HEK293 (cell line): ENCODE results near the gene AVL9.
A peak's percentile ranks its signal among the peaks of the same experiment; 100 is the strongest.

Source experiments
- CTCF ChIA-PET: fragments of 350-600 bp; formaldehyde crosslinking; extraction: SDS; loops from one replicate; lab custom pipeline; 2021; ENCODE audit warnings: antibody characterized with exemption; lab: Yijun Ruan, JAX
- POLR2A ChIA-PET: fragments of 300-600 bp; formaldehyde crosslinking; extraction: SDS; loops from one replicate; lab custom pipeline; 2020; ENCODE audit warnings: antibody characterized with exemption, inconsistent platforms; lab: Yijun Ruan, JAX
- H3K27ac ChIP-seq: fragments of 200-500 bp; sonication (Bioruptor generic); 2 replicates; pipeline ENCODE4 v1.5.1; 2014; ENCODE audit warnings: low read depth, low read length, control low read depth, inconsistent platforms; ENCODE audit errors: extremely low read depth
- H3K36me3 ChIP-seq, 2 experiments: fragments of 200-500 bp in 1 of 2; sonication (Bioruptor generic) in 1 of 2; 1 replicate in 1 of 2; 2 replicates in 1 of 2; pipeline ENCODE4 v1.5.1; 2014 to 2017; ENCODE audit warnings: inconsistent platforms in 2 of 2, low read length in 2 of 2; ENCODE audit not compliant: control insufficient read depth in 2 of 2, insufficient read depth in 1 of 2
- H3K4me1 ChIP-seq: fragments of 200-500 bp; sonication (Bioruptor generic); 2 replicates; pipeline ENCODE4 v1.5.1; 2014; ENCODE audit warnings: mild to moderate bottlenecking, low read length, inconsistent platforms; ENCODE audit not compliant: control insufficient read depth, insufficient read depth
- H3K4me3 ChIP-seq: 2 replicates; pipeline ENCODE4 v1.5.1; 2011; ENCODE audit warnings: low read depth, mild to moderate bottlenecking, control low read depth, low read length, moderate library complexity
- H3K9me3 ChIP-seq: fragments of 200-500 bp; sonication (Bioruptor generic); 2 replicates; pipeline ENCODE4 v1.5.1; 2014; ENCODE audit warnings: low read depth, low read length, inconsistent platforms; ENCODE audit not compliant: control insufficient read depth, insufficient read depth
- GLI4 ChIP-seq: fragments of 450-650 bp; formaldehyde crosslinking; IDR thresholded peaks from 2 replicates; pipeline ENCODE4 v1.5.1; 2016; ENCODE audit warnings: missing biosample characterization, missing genetic modification characterization
- MZF1 ChIP-seq: fragments of 450-650 bp; formaldehyde crosslinking; IDR thresholded peaks from 2 replicates; pipeline ENCODE4 v1.5.1; 2017; ENCODE audit warnings: missing biosample characterization, missing genetic modification characterization, borderline replicate concordance
- PRDM1 ChIP-seq: fragments of 450-650 bp; formaldehyde crosslinking; IDR thresholded peaks from 2 replicates; pipeline ENCODE4; 2016; ENCODE audit warnings: missing biosample characterization, missing genetic modification characterization
- SALL2 ChIP-seq: fragments of 450-650 bp; formaldehyde crosslinking; IDR thresholded peaks from 2 replicates; pipeline ENCODE4 v1.5.0; 2017; ENCODE audit warnings: missing biosample characterization, mild to moderate bottlenecking, missing genetic modification characterization, borderline replicate concordance
- YY2 ChIP-seq: fragments of 450-650 bp; formaldehyde crosslinking; IDR thresholded peaks from 2 replicates; pipeline ENCODE4 v1.5.1; 2016; ENCODE audit warnings: missing biosample characterization, missing genetic modification characterization
- ZBTB7A ChIP-seq: fragments of 450-650 bp; formaldehyde crosslinking; IDR thresholded peaks from 2 replicates; pipeline ENCODE4 v1.5.1; 2016; ENCODE audit warnings: low read depth, missing biosample characterization, missing genetic modification characterization
- ZNF132 ChIP-seq: fragments of 450-650 bp; formaldehyde crosslinking; IDR thresholded peaks from 2 replicates; pipeline ENCODE4 v1.5.1; 2017; ENCODE audit warnings: missing biosample characterization, missing genetic modification characterization, borderline replicate concordance
- ZNF146 ChIP-seq: fragments of 450-650 bp; formaldehyde crosslinking; IDR thresholded peaks from 2 replicates; pipeline ENCODE4 v1.5.1; 2016; ENCODE audit warnings: missing biosample characterization, missing genetic modification characterization
- ZNF202 ChIP-seq: fragments of 450-650 bp; formaldehyde crosslinking; IDR thresholded peaks from 2 replicates; pipeline ENCODE4 v1.5.1; 2016; ENCODE audit warnings: missing biosample characterization, missing genetic modification characterization, borderline replicate concordance
- ZNF248 ChIP-seq: fragments of 450-650 bp; formaldehyde crosslinking; IDR thresholded peaks from 2 replicates; pipeline ENCODE4 v1.5.1; 2017; ENCODE audit warnings: missing biosample characterization, missing genetic modification characterization
- ZNF354C ChIP-seq: fragments of 450-650 bp; formaldehyde crosslinking; IDR thresholded peaks from 2 replicates; pipeline ENCODE4 v1.5.1; 2016; ENCODE audit warnings: missing biosample characterization, missing genetic modification characterization, low read depth, borderline replicate concordance
- ZNF404 ChIP-seq: fragments of 450-650 bp; formaldehyde crosslinking; IDR thresholded peaks from 2 replicates; pipeline ENCODE4 v1.5.1; 2017; ENCODE audit warnings: missing biosample characterization, missing genetic modification characterization
- ZNF555 ChIP-seq: fragments of 450-650 bp; formaldehyde crosslinking; conservative IDR thresholded peaks from 2 replicates; pipeline ENCODE4 v1.5.1; 2017; ENCODE audit warnings: missing biosample characterization, mild to moderate bottlenecking, missing genetic modification characterization, inconsistent platforms
- ZNF654 ChIP-seq: fragments of 450-650 bp; formaldehyde crosslinking; IDR thresholded peaks from 2 replicates; pipeline ENCODE4 v1.5.1; 2016; ENCODE audit warnings: low read depth, missing biosample characterization, missing genetic modification characterization
- TF ChIP-seq, protein P1 (sequence below): fragments of 450-650 bp; formaldehyde crosslinking; IDR thresholded peaks from 2 replicates; pipeline ENCODE4; 2016; ENCODE audit warnings: missing biosample characterization, missing genetic modification characterization
- TF ChIP-seq, protein P2 (sequence below): fragments of 450-650 bp; formaldehyde crosslinking; IDR thresholded peaks from 2 replicates; pipeline ENCODE4 v1.5.1; 2017; ENCODE audit warnings: missing biosample characterization, missing genetic modification characterization
- TF ChIP-seq, protein P3 (sequence below): sonication (generic); formaldehyde crosslinking; IDR thresholded peaks from 2 replicates; pipeline ENCODE4 v1.8.1; 2022; ENCODE audit warnings: mild to moderate bottlenecking, moderate library complexity, missing genetic modification reagents
- TF ChIP-seq, protein P4 (sequence below): fragments of 450-650 bp; formaldehyde crosslinking; IDR thresholded peaks from 2 replicates; pipeline ENCODE4 v1.5.1; 2016; ENCODE audit warnings: missing biosample characterization, missing genetic modification characterization
- TF ChIP-seq, protein P5 (sequence below): fragments of 450-650 bp; formaldehyde crosslinking; IDR thresholded peaks from 2 replicates; pipeline ENCODE4 v1.5.1; 2017; ENCODE audit warnings: missing biosample characterization, missing genetic modification characterization
- TF ChIP-seq, protein P6 (sequence below): fragments of 450-650 bp; formaldehyde crosslinking; IDR thresholded peaks from 2 replicates; pipeline ENCODE4 v1.5.1; 2016; ENCODE audit warnings: missing biosample characterization, missing genetic modification characterization
- TF ChIP-seq, protein P7 (sequence below): fragments of 450-650 bp; formaldehyde crosslinking; IDR thresholded peaks from 2 replicates; pipeline ENCODE4 v1.5.1; 2016; ENCODE audit warnings: missing biosample characterization, missing genetic modification characterization

The AVL9 gene

DNA sequence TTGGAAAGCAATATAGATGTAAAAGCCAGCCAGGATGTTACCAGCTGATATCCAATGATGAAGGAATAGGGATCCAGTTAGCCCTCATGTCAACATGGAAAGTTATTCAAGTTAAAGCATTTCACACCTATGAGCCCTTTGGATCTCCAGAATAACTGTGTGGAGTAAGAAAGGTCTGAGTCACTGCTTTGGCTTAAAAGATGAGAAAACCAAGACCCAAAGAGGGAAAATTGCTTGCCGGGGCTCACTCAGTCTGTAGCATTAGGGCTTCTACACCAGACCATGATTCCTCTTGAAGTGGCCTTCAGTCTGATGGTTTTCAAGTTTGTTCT lies 17.7 kb upstream of the AVL9 start (continued):
- TF ChIP-seq, protein P1, sequence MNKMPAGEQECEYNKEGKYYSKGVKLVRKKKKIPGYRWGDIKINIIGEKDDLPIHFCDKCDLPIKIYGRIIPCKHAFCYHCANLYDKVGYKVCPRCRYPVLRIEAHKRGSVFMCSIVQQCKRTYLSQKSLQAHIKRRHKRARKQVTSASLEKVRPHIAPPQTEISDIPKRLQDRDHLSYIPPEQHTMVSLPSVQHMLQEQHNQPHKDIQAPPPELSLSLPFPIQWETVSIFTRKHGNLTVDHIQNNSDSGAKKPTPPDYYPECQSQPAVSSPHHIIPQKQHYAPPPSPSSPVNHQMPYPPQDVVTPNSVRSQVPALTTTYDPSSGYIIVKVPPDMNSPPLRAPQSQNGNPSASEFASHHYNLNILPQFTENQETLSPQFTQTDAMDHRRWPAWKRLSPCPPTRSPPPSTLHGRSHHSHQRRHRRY, result no peak
- TF ChIP-seq ZNF146 (tag by site-specific recombination) (no peak), GLI4 (tag by site-specific recombination) (no peak), ZNF202 (no peak)
- TF ChIP-seq, all 188 proteins: peak for 0

DNA sequence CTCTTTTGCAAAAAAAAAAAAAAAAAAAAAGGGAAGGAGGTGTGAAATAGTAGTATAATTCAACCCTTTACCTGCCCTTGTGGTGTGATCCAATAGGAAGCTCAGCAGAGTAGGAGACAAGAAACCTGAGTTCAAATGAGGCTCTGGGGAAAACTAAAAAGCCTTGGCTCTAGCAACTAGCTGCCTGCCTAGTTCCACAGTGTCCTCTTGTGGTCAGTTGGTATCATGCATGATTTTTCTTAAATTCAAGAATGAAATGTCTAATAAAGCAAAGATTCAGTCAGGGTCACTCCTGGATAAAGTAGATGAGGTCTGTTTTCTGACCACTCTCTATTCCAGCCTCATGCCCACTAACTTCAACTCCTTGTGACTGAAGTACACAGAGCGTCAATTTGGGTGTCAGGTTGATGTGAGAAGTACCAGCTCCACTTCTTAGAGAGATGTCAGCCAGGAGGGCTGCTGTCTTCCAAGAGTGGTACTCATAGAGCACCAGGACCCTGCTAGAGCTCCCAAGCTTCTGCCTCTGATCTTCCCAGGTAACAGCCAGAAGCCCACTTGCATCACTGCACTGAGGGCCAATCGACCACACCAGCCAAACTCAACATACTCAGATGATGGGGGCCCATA lies 15.6 kb upstream of the AVL9 start:
- ChIA-PET POLR2A (no interaction called here), CTCF (interaction anchor here (0.5 to 3.1 kb wide), 35 partner anchors 9 to 1501 kb away, joined by 3 to 52 read pairs (median 3); partner anchors contain the start of gene LSM5)
- Histone ChIP-seq H3K27ac (no peak overlapping the region), H3K36me3 (peaks cover 0 to under 1% of the 10 kb centered on the region in 2 experiments; a peak in 2 of 3 replicates), H3K9me3 (no peaks in the 10 kb centered on the region), H3K4me1 (no peaks in the 10 kb centered on the region), H3K4me3 (no peak overlapping the region)
- TF ChIP-seq, protein P2, sequence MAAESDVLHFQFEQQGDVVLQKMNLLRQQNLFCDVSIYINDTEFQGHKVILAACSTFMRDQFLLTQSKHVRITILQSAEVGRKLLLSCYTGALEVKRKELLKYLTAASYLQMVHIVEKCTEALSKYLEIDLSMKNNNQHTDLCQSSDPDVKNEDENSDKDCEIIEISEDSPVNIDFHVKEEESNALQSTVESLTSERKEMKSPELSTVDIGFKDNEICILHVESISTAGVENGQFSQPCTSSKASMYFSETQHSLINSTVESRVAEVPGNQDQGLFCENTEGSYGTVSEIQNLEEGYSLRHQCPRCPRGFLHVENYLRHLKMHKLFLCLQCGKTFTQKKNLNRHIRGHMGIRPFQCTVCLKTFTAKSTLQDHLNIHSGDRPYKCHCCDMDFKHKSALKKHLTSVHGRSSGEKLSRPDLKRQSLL, result peak; percentile 35; the same call in 1 of the 2 replicates
- TF ChIP-seq ZNF132 (tag by site-specific recombination) (no peak), YY2 (tag by site-specific recombination) (no peak), ZNF654 (tag by site-specific recombination) (peak; percentile 78), PRDM1 (no peak), ZBTB7A (tag by site-specific recombination) (no peak), ZNF404 (no peak), ZNF248 (no peak), MZF1 (tag by site-specific recombination) (no peak), ZNF555 (no peak), SALL2 (tag by site-specific recombination) (no peak), ZNF354C (tag by site-specific recombination) (no peak)
- TF ChIP-seq, protein P3, sequence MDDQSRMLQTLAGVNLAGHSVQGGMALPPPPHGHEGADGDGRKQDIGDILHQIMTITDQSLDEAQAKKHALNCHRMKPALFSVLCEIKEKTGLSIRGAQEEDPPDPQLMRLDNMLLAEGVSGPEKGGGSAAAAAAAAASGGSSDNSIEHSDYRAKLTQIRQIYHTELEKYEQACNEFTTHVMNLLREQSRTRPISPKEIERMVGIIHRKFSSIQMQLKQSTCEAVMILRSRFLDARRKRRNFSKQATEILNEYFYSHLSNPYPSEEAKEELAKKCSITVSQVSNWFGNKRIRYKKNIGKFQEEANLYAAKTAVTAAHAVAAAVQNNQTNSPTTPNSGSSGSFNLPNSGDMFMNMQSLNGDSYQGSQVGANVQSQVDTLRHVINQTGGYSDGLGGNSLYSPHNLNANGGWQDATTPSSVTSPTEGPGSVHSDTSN (CRISPR knock-in tag), result no peak
- TF ChIP-seq, protein P4, sequence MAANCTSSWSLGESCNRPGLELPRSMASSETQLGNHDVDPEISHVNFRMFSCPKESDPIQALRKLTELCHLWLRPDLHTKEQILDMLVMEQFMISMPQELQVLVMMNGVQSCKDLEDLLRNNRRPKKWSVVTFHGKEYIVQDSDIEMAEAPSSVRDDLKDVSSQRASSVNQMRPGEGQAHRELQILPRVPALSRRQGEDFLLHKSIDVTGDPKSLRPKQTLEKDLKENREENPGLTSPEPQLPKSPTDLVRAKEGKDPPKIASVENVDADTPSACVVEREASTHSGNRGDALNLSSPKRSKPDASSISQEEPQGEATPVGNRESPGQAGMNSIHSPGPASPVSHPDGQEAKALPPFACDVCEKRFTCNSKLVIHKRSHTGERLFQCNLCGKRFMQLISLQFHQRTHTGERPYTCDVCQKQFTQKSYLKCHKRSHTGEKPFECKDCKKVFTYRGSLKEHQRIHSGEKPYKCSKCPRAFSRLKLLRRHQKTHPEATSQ (tag by site-specific recombination), result no peak
- TF ChIP-seq, protein P5, sequence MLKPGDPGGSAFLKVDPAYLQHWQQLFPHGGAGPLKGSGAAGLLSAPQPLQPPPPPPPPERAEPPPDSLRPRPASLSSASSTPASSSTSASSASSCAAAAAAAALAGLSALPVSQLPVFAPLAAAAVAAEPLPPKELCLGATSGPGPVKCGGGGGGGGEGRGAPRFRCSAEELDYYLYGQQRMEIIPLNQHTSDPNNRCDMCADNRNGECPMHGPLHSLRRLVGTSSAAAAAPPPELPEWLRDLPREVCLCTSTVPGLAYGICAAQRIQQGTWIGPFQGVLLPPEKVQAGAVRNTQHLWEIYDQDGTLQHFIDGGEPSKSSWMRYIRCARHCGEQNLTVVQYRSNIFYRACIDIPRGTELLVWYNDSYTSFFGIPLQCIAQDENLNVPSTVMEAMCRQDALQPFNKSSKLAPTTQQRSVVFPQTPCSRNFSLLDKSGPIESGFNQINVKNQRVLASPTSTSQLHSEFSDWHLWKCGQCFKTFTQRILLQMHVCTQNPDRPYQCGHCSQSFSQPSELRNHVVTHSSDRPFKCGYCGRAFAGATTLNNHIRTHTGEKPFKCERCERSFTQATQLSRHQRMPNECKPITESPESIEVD (tag by site-specific recombination), result no peak
- TF ChIP-seq, protein P6, sequence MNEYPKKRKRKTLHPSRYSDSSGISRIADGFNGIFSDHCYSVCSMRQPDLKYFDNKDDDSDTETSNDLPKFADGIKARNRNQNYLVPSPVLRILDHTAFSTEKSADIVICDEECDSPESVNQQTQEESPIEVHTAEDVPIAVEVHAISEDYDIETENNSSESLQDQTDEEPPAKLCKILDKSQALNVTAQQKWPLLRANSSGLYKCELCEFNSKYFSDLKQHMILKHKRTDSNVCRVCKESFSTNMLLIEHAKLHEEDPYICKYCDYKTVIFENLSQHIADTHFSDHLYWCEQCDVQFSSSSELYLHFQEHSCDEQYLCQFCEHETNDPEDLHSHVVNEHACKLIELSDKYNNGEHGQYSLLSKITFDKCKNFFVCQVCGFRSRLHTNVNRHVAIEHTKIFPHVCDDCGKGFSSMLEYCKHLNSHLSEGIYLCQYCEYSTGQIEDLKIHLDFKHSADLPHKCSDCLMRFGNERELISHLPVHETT, result no peak
- TF ChIP-seq, protein P7, sequence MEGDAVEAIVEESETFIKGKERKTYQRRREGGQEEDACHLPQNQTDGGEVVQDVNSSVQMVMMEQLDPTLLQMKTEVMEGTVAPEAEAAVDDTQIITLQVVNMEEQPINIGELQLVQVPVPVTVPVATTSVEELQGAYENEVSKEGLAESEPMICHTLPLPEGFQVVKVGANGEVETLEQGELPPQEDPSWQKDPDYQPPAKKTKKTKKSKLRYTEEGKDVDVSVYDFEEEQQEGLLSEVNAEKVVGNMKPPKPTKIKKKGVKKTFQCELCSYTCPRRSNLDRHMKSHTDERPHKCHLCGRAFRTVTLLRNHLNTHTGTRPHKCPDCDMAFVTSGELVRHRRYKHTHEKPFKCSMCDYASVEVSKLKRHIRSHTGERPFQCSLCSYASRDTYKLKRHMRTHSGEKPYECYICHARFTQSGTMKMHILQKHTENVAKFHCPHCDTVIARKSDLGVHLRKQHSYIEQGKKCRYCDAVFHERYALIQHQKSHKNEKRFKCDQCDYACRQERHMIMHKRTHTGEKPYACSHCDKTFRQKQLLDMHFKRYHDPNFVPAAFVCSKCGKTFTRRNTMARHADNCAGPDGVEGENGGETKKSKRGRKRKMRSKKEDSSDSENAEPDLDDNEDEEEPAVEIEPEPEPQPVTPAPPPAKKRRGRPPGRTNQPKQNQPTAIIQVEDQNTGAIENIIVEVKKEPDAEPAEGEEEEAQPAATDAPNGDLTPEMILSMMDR (tag by site-specific recombination), result 0 out of 2 replicates have a peak, but pooled peaks have one; percentile 25
